GM23248 (cell line): ENCODE results near the gene SIK1.
"Not testable (repeated sequence)": the region's sequence is repeated elsewhere in the genome, so short reads cannot be mapped to it uniquely, and the experiment has no call there.

Experiments used
- EZH2 ChIP-seq: fragments of 200-600 bp; sonication (generic); IDR thresholded peaks from 2 replicates; pipeline ENCODE4 v1.6.1; 2018; ENCODE audit warnings: antibody characterized with exemption, mild to moderate bottlenecking; ENCODE audit not compliant: insufficient read depth, poor library complexity, severe bottlenecking
- EZH2phosphoT487 ChIP-seq: fragments of 200-600 bp; sonication (generic); IDR thresholded peaks from 2 replicates; pipeline ENCODE4 v1.6.1; 2018; ENCODE audit warnings: antibody characterized with exemption, moderate library complexity, mild to moderate bottlenecking, low read depth; ENCODE audit not compliant: insufficient read depth

DNA sequence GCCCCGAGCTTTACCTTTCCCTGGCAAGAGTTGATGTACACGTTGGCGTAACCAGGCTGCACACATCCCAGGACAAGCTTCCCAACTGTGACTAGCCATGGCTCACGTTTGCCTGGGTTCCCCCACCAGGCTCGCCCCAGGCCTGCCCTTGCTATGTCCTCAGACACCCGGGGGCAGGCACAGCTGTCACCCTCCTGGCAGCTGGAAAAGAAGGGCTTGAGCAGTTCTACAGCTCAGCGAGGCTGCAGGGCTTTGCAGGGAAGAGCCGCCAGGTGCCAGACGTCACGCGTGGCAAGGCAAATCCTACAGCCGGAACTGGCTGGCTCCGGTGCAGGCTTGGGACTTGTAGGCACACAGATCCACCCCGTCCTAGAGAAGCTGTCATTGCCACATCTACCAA lies 22.5 kb downstream of the SIK1 start:
- TF ChIP-seq EZH2phosphoT487, EZH2: not testable (repeated sequence)
